GM23338 (cell line): ENCODE data around the gene RALGPS1. TPM values are rescaled to one million over a fixed set of nuclear protein-coding genes. Genes with fewer than 3 reads are reported as not detected.

Source experiments
- ATAC-seq: fragments of 200-7000 bp; cut with Tn5 transposase; 3 replicates; pipeline ENCODE4 v1.9.1; 2020
- DNase-seq: peaks from one replicate; pipeline ENCODE4 v3.0.0-alpha.2; 2015; ENCODE audit warnings: low spot score
- H2AFZ ChIP-seq: fragments of 200-600 bp; sonication (generic); 2 replicates; pipeline ENCODE4 v1.8.0; 2016; ENCODE audit warnings: antibody characterized with exemption, mild to moderate bottlenecking, moderate library complexity
- H3F3A ChIP-seq: fragments of 200-600 bp; sonication (generic); replicated peaks from 2 replicates; pipeline ENCODE4 v1.8.0; 2017; ENCODE audit warnings: antibody characterized with exemption, mixed run types, low read depth
- H3K27ac ChIP-seq: fragments of 200-600 bp; sonication (generic); 2 replicates; pipeline ENCODE4 v1.6.1; 2016; ENCODE audit warnings: low read depth
- H3K27me3 ChIP-seq: fragments of 200-600 bp; sonication (generic); 2 replicates; pipeline ENCODE4 v1.8.0; 2016; ENCODE audit warnings: mild to moderate bottlenecking, mixed run types, moderate library complexity; ENCODE audit not compliant: insufficient read depth
- H3K36me3 ChIP-seq: fragments of 200-600 bp; sonication (generic); 2 replicates; pipeline ENCODE4 v1.8.0; 2016; ENCODE audit warnings: mild to moderate bottlenecking; ENCODE audit not compliant: insufficient read depth
- H3K4me1 ChIP-seq: fragments of 200-600 bp; sonication (generic); 2 replicates; pipeline ENCODE4 v1.8.0; 2016; ENCODE audit warnings: mild to moderate bottlenecking, moderate library complexity; ENCODE audit not compliant: insufficient read depth
- H3K4me2 ChIP-seq: fragments of 200-600 bp; sonication (generic); 2 replicates; pipeline ENCODE4 v1.7.1; 2017; ENCODE audit warnings: mixed run types
- H3K4me3 ChIP-seq: fragments of 200-600 bp; sonication (generic); 2 replicates; pipeline ENCODE4 v1.6.1; 2016; ENCODE audit warnings: mixed run types
- H3K79me2 ChIP-seq: fragments of 200-600 bp; sonication (generic); replicated peaks from 2 replicates; pipeline ENCODE4 v1.8.0; 2017; ENCODE audit warnings: mild to moderate bottlenecking; ENCODE audit not compliant: insufficient read depth
- H3K9me2 ChIP-seq: fragments of 200-600 bp; sonication (generic); 2 replicates; pipeline ENCODE4 v1.8.0; 2017; ENCODE audit not compliant: insufficient read depth
- H4K20me1 ChIP-seq: fragments of 200-600 bp; sonication (generic); replicated peaks from 2 replicates; pipeline ENCODE4 v1.8.0; 2017; ENCODE audit warnings: mild to moderate bottlenecking; ENCODE audit not compliant: insufficient read depth
- H3K27ac Mint-ChIP-seq: 2 replicates; pipeline ENCODE4 v1.8.0; 2020; ENCODE audit warnings: inconsistent platforms, mild to moderate bottlenecking, moderate library complexity, mixed read lengths
- H3K27me3 Mint-ChIP-seq: 3 replicates; pipeline ENCODE4 v1.8.0; 2022; ENCODE audit warnings: low read depth, mild to moderate bottlenecking, moderate library complexity, mixed read lengths, inconsistent platforms; ENCODE audit not compliant: insufficient read depth, poor library complexity
- H3K36me3 Mint-ChIP-seq: 3 replicates; pipeline ENCODE4 v1.8.0; 2021; ENCODE audit warnings: low read depth, mild to moderate bottlenecking, inconsistent platforms, moderate library complexity, mixed read lengths
- H3K4me1 Mint-ChIP-seq: 3 replicates; pipeline ENCODE4 v1.8.0; 2020; ENCODE audit warnings: mild to moderate bottlenecking, inconsistent platforms, mixed read lengths
- H3K4me3 Mint-ChIP-seq: 3 replicates; pipeline ENCODE4 v1.8.0; 2021; ENCODE audit warnings: moderate library complexity, mild to moderate bottlenecking, inconsistent platforms, mixed read lengths
- H3K9me3 Mint-ChIP-seq: 3 replicates; pipeline ENCODE4 v1.8.0; 2020; ENCODE audit warnings: moderate library complexity, mild to moderate bottlenecking, inconsistent platforms, mixed read lengths
- CREB1 ChIP-seq: fragments of 250-450 bp; sonication (Bioruptor Pico); IDR thresholded peaks from 2 replicates; pipeline ENCODE4 v1.5.0; 2020; ENCODE audit warnings: low read depth, mild to moderate bottlenecking, moderate library complexity
- ETS1 ChIP-seq: IDR thresholded peaks from 2 replicates; pipeline ENCODE4 v1.6.1; 2016; ENCODE audit warnings: antibody characterized with exemption
- EZH2 ChIP-seq: fragments of 200-600 bp; sonication (generic); IDR thresholded peaks from one replicate; pipeline ENCODE4 v1.8.0; 2017; ENCODE audit warnings: antibody characterized with exemption, mild to moderate bottlenecking, low read depth; ENCODE audit not compliant: unreplicated experiment
- EZH2phosphoT487 ChIP-seq: fragments of 200-600 bp; sonication (generic); IDR thresholded peaks from one replicate; pipeline ENCODE4 v1.8.1; 2018; ENCODE audit warnings: antibody characterized with exemption; ENCODE audit not compliant: unreplicated experiment
- JUNB ChIP-seq: IDR thresholded peaks from one replicate; pipeline ENCODE4 v1.6.1; 2016; ENCODE audit warnings: antibody characterized with exemption; ENCODE audit not compliant: unreplicated experiment
- NANOG ChIP-seq: IDR thresholded peaks from 2 replicates; pipeline ENCODE4 v1.6.1; 2016; ENCODE audit warnings: antibody characterized with exemption, borderline replicate concordance
- POLR2AphosphoS5 ChIP-seq: IDR thresholded peaks from 2 replicates; pipeline ENCODE4 v1.6.1; 2016; ENCODE audit warnings: antibody characterized with exemption, low read depth
- REST ChIP-seq: IDR thresholded peaks from one replicate; pipeline ENCODE4 v1.6.1; 2018; ENCODE audit warnings: antibody characterized with exemption; ENCODE audit not compliant: unreplicated experiment
- STAT1 ChIP-seq: IDR thresholded peaks from one replicate; pipeline ENCODE4 v1.6.1; 2016; ENCODE audit warnings: antibody characterized with exemption; ENCODE audit not compliant: unreplicated experiment
- ZNF114 ChIP-seq: fragments of 250-450 bp; sonication (Bioruptor Pico); IDR thresholded peaks from 2 replicates; pipeline ENCODE4 v1.5.0; 2020; ENCODE audit warnings: mild to moderate bottlenecking, moderate library complexity
- ZNF331 ChIP-seq: fragments of 250-450 bp; sonication (Bioruptor Pico); IDR thresholded peaks from 2 replicates; pipeline ENCODE4 v1.5.0; 2020; ENCODE audit warnings: low read depth, mild to moderate bottlenecking, moderate library complexity
- ZNF462 ChIP-seq: fragments of 250-450 bp; sonication (Bioruptor Pico); IDR thresholded peaks from 2 replicates; pipeline ENCODE4 v1.5.0; 2020; ENCODE audit warnings: mild to moderate bottlenecking, moderate library complexity
- polyA plus RNA-seq: library from polyadenylated mRNA; unstranded; fragments of >200 nt; fragmentation: Nextera tagmentation; extraction: Ambion mirVana; gene quantifications from 2 replicates; pipeline ENCODE4 v1.2.1, GENCODE V29; 2016
- total RNA-seq: library from RNA; depleted of rRNA; stranded (reverse); fragments of >200 nt; shearing (Covaris generic); gene quantifications from 2 replicates; pipeline ENCODE4 v1.2.3, GENCODE V29; 2014

Gene RALGPS1
- total and polyA plus RNA-seq, 2 experiments from 2014 or later: 18.2 to 57.1 TPM

GRCh38 chr9:127105805-127106465 lies 191.4 kb downstream of the RALGPS1 start (continued):
- TF ChIP-seq ETS1 (no peak), ZNF114 (CRISPR knock-in tag) (no peak), ZNF331 (CRISPR knock-in tag) (no peak), CREB1 (CRISPR knock-in tag) (no peak)

GRCh38 chr9:127106466-127106855 lies 191.9 kb downstream of the RALGPS1 start:
- Mint-ChIP-seq H3K9me3 (no peaks in the 10 kb centered on the region), H3K4me1 (peaks cover 8% of the 10 kb centered on the region), H3K27ac (no peak overlapping the region), H3K36me3 (peaks cover 10% of the 10 kb centered on the region), H3K27me3 (peaks cover 4% of the 10 kb centered on the region), H3K4me3 (no peak overlapping the region)
- Histone ChIP-seq H2AFZ (no peak overlapping the region), H4K20me1 (no peaks in the 10 kb centered on the region), H3K79me2 (no peaks in the 10 kb centered on the region), H3K4me1 (no peaks in the 10 kb centered on the region), H3K27ac (no peak overlapping the region), H3K27me3 (no peaks in the 10 kb centered on the region), H3K4me3 (no peak overlapping the region), H3K9me2 (no peaks in the 10 kb centered on the region), H3K36me3 (no peaks in the 10 kb centered on the region), H3K4me2 (no peak overlapping the region), H3F3A (no peaks in the 10 kb centered on the region)
- no peak for DNase-seq
- peak; percentile 36 for ATAC-seq
- TF ChIP-seq STAT1 (no peak), EZH2 (no peak), REST (no peak), NANOG (no peak), ZNF462 (CRISPR knock-in tag) (no peak), JUNB (no peak), POLR2AphosphoS5 (no peak), EZH2phosphoT487 (no peak), ETS1 (no peak), ZNF114 (CRISPR knock-in tag) (no peak), CREB1 (CRISPR knock-in tag) (no peak)
